ENCODE data around the gene PKIG. TPM values are rescaled to one million over a fixed set of nuclear protein-coding genes. Genes with fewer than 3 reads are reported as not detected.

PKIG gene
- total and polyA plus RNA-seq, 2 experiments from 2014 or later: 29.7 to 33.2 TPM

DNA sequence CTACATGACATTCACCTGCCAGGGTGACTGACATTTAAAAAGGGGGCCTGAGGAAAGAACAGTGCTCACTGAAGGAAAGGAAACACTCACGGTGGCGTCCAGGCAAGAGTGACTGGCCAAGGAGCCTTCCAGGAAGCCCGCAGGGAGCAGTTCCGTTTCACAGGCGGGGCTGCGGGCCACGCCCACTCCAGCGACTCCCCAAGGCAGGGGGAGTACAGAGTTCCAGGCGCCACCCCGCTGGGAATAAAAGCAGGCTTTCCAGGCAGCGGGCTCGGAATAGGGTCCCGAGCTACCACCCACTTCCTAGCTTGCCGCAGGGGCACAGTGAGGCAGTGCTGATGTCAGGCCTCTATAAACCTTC is 34.2 kb downstream of the PKIG start:
- Histone ChIP-seq H3K27me3 (ENCODE audit: insufficient read depth) (peaks cover 49% of the 10 kb centered on the region), H3K9me2 (ENCODE audit: insufficient read depth) (no peaks in the 10 kb centered on the region), H3K4me1 (ENCODE audit: insufficient read depth) (peaks cover 24% of the 10 kb centered on the region), H3K36me3 (ENCODE audit: insufficient read depth) (no peaks in the 10 kb centered on the region), H3K79me2 (replicated peaks; ENCODE audit: insufficient read depth) (no peaks in the 10 kb centered on the region), H3F3A (replicated peaks; ENCODE audit: low read depth) (no peaks in the 10 kb centered on the region), H3K4me3 (no peak overlapping the region), H3K4me2 (peak overlapping the region; percentile 68), H3K27ac (ENCODE audit: low read depth) (no peak overlapping the region), H2AFZ (no peak overlapping the region), H4K20me1 (replicated peaks; ENCODE audit: insufficient read depth) (peaks cover 15% of the 10 kb centered on the region; the same call in 1 of the 2 replicates)
- Mint-ChIP-seq H3K4me1 (peaks cover 35% of the 10 kb centered on the region), H3K9me3 (no peaks in the 10 kb centered on the region), H3K4me3 (no peak overlapping the region), H3K36me3 (ENCODE audit: low read depth) (peaks cover 58% of the 10 kb centered on the region), H3K27ac (no peak overlapping the region), H3K27me3 (ENCODE audit: insufficient read depth, low read depth, poor library complexity) (peaks cover 18% of the 10 kb centered on the region)
- DNase-seq (ENCODE audit: low spot score) (peak; percentile 67), ATAC-seq (peak; percentile 39)
- no peak for TF ChIP-seq CREB1 (CRISPR knock-in tag; IDR thresholded peaks at IDR 0.05; ENCODE audit: low read depth)
- TF ChIP-seq ZNF331 (CRISPR knock-in tag; IDR thresholded peaks at IDR 0.05; ENCODE audit: low read depth): no peak
- no peak for TF ChIP-seq EZH2phosphoT487 (IDR thresholded peaks at IDR 0.05; ENCODE audit: unreplicated experiment)
- TF ChIP-seq ZNF114 (CRISPR knock-in tag; IDR thresholded peaks at IDR 0.05): no peak
- no peak for TF ChIP-seq EZH2 (IDR thresholded peaks at IDR 0.05; ENCODE audit: low read depth, unreplicated experiment)
- no peak for TF ChIP-seq STAT1 (IDR thresholded peaks at IDR 0.05; ENCODE audit: unreplicated experiment)
- TF ChIP-seq, protein P1, sequence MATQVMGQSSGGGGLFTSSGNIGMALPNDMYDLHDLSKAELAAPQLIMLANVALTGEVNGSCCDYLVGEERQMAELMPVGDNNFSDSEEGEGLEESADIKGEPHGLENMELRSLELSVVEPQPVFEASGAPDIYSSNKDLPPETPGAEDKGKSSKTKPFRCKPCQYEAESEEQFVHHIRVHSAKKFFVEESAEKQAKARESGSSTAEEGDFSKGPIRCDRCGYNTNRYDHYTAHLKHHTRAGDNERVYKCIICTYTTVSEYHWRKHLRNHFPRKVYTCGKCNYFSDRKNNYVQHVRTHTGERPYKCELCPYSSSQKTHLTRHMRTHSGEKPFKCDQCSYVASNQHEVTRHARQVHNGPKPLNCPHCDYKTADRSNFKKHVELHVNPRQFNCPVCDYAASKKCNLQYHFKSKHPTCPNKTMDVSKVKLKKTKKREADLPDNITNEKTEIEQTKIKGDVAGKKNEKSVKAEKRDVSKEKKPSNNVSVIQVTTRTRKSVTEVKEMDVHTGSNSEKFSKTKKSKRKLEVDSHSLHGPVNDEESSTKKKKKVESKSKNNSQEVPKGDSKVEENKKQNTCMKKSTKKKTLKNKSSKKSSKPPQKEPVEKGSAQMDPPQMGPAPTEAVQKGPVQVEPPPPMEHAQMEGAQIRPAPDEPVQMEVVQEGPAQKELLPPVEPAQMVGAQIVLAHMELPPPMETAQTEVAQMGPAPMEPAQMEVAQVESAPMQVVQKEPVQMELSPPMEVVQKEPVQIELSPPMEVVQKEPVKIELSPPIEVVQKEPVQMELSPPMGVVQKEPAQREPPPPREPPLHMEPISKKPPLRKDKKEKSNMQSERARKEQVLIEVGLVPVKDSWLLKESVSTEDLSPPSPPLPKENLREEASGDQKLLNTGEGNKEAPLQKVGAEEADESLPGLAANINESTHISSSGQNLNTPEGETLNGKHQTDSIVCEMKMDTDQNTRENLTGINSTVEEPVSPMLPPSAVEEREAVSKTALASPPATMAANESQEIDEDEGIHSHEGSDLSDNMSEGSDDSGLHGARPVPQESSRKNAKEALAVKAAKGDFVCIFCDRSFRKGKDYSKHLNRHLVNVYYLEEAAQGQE (IDR thresholded peaks at IDR 0.05; ENCODE audit: unreplicated experiment): no peak
- no peak for TF ChIP-seq ZNF462 (CRISPR knock-in tag; IDR thresholded peaks at IDR 0.05)
- TF ChIP-seq JUNB (IDR thresholded peaks at IDR 0.05; ENCODE audit: unreplicated experiment): no peak
- no peak for TF ChIP-seq NANOG (IDR thresholded peaks at IDR 0.05; ENCODE audit: borderline replicate concordance)
- TF ChIP-seq ETS1 (IDR thresholded peaks at IDR 0.05): no peak
- no peak for TF ChIP-seq CTCF (conservative IDR thresholded peaks at IDR 0.05; ENCODE audit: low read depth in 2 of 2)
- no peak for TF ChIP-seq POLR2AphosphoS5 (IDR thresholded peaks at IDR 0.05; ENCODE audit: low read depth)

Data from GM23338 (cell line).